Pancreas (tissue), 10 donors: Measurements from ENCODE around the gene RABEP1. TPM values are rescaled to one million over a fixed set of nuclear protein-coding genes. Genes with fewer than 3 reads are reported as not detected.

ENCODE experiments used
- ATAC-seq, 4 donors: fragments of 200-7000 bp; cut with Tn5 transposase; one replicate each; pipeline versions ENCODE4 v1.8.0 to v1.9.1; 2020; ENCODE audit warnings: mild to moderate bottlenecking in 4 of 4, moderate library complexity in 4 of 4
- DNase-seq, 6 donors: peaks; one replicate each; pipeline ENCODE4 v3.0.0-alpha.2; 2020
- FAIRE-seq: peaks from 2 replicates; lab custom pipeline; 2012; peaks lifted over from hg19 to GRCh38; lab: Jason Lieb, UNC
- H3K27ac ChIP-seq, 4 donors: fragments of 200-600 bp; sonication (generic); 1 replicate in 3 of 4; 2 replicates in 1 of 4; pipeline versions ENCODE4 v1.5.0 to v1.8.0; 2020
- H3K27me3 ChIP-seq, 4 donors: fragments of 200-600 bp; one replicate each; pipeline ENCODE4 v1.8.0; 2021
- H3K36me3 ChIP-seq, 3 donors: fragments of 200-600 bp; sonication (generic) in 1 of 3; one replicate each; pipeline versions ENCODE4 v1.5.0 to v1.8.0; 2020 to 2021
- H3K4me1 ChIP-seq, 3 donors: fragments of 200-600 bp; one replicate each; pipeline ENCODE4 v1.8.0; 2021
- H3K4me3 ChIP-seq, 4 donors: fragments of 200-600 bp; sonication (generic) in 2 of 4; one replicate each; pipeline versions ENCODE4 v1.5.0 to v1.8.0; 2020 to 2021
- H3K9me3 ChIP-seq, 4 donors: fragments of 200-600 bp; one replicate each; pipeline ENCODE4 v1.8.0; 2021
- CTCF ChIP-seq, 4 donors: fragments of 200-600 bp; sonication (generic) in 3 of 4; IDR thresholded peaks; one replicate each; pipeline versions ENCODE4 v1.5.0 to v1.8.0; 2021; ENCODE audit warnings: antibody characterized with exemption in 4 of 4
- WGBS, 2 donors: extraction: QIAGEN DNeasy Blood & Tissue Kit; methylation state at CpG; one replicate each; pipeline ENCODE4 v1.1.7; 2013; 5-methylcytosine and 5-hydroxymethylcytosine counted together
- intact Hi-C, 3 donors: fragments of 100-400 bp; cut with DNase I; formaldehyde crosslinking; loops; one replicate each; pipeline versions ENCODE4 v1.11.1 to v1.14.2; 2022
- polyA plus RNA-seq, 2 donors: library from polyadenylated mRNA; stranded (reverse); fragments of 200-250 nt; gene quantifications; one replicate each; pipeline ENCODE4 v1.2.3, GENCODE V29; 2013
- total RNA-seq, 6 donors: library from RNA; stranded (reverse); fragmentation: NEBNext Ultra II Directional in 4 of 6; extraction: Animal tissue kit (Norgen Biotek cat#: 25700) in 4 of 6; gene quantifications; one replicate each; pipeline versions ENCODE4 v1.2.1 to v1.2.4, GENCODE V29; 2021 to 2023
- donor health status: healthy with polysubstance abuse.
- donor health status: DM: no; HTN: no; CAD: no; lungs with moderate emphysema.
- donor health status: DM: no; HTN: no; CAD: no.
- donor health status: control.
- donor health status: control.
- donor health status: Bipolar disorder and iron deficiency.
- donor health status: DM: yes; HTN: yes; CAD: no.
- donor health status: DM: no; HTN: no; CAD: no.
- donor health status: DM: no; HTN: no; CAD: no.
- donor health status: DM: yes; HTN: yes; CAD: no.

Gene RABEP1
- total and polyA plus RNA-seq, 8 donors = 10.4 to 22.6 (median 14.9) TPM

GRCh38 chr17:5405400-5405799 lies 123.3 kb downstream of the RABEP1 start:
- DNase-seq (no peak), ATAC-seq (peak in 1 of 4 donors; percentile 15), FAIRE-seq (no peak)
- Histone ChIP-seq H3K36me3 (peaks cover 0 to 82% (median 47%) of the 10 kb centered on the region in 3 donors), H3K27ac (no peak overlapping the region), H3K27me3 (no peaks in the 10 kb centered on the region), H3K4me3 (no peak overlapping the region), H3K9me3 (no peaks in the 10 kb centered on the region), H3K4me1 (no peaks in the 10 kb centered on the region)
- WGBS, 2 donors = 48% methylated on average over 4 of the region's 4 CpGs
- intact Hi-C loops = no loop called here
- TF ChIP-seq CTCF (IDR thresholded peaks at IDR 0.05) = no peak

GRCh38 chr17:5408186-5408585 lies 126.1 kb downstream of the RABEP1 start:
- Histone ChIP-seq H3K4me3 (no peak overlapping the region), H3K9me3 (no peaks in the 10 kb centered on the region), H3K27me3 (no peaks in the 10 kb centered on the region), H3K4me1 (no peaks in the 10 kb centered on the region), H3K27ac (no peak overlapping the region), H3K36me3 (peaks cover 0 to 79% (median 45%) of the 10 kb centered on the region in 3 donors)
- FAIRE-seq = no peak
- 81 to 82% methylated on average over 5 of the region's 5 CpGs for WGBS, 2 donors
- TF ChIP-seq CTCF (IDR thresholded peaks at IDR 0.05) = no peak
- DNase-seq = no peak
- intact Hi-C loops = no loop called here
- ATAC-seq = no peak

- H3K4me3 ChIP-seq = no peak overlapping the region
- H3K27me3 ChIP-seq = no peaks in the 10 kb centered on the region
- H3K36me3 ChIP-seq = peaks cover 0 to 72% (median 32%) of the 10 kb centered on the region in 3 donors
- H3K27ac ChIP-seq = no peak overlapping the region
- FAIRE-seq = no peak
- ATAC-seq = no peak
- H3K9me3 ChIP-seq = no peaks in the 10 kb centered on the region
- no peaks in the 10 kb centered on the region for H3K4me1 ChIP-seq
- WGBS, 2 donors = 96 to 97% methylated on average over 7 of the region's 7 CpGs
- no peak for TF ChIP-seq CTCF (IDR thresholded peaks at IDR 0.05)
- intact Hi-C loops = no loop called here
- no peak for DNase-seq
Measured at GRCh38 chr17:5410594-5411272, 128.6 kb downstream of the RABEP1 start.

GRCh38 chr17:5413682-5414081 lies 131.6 kb downstream of the RABEP1 start:
- no peak for TF ChIP-seq CTCF (IDR thresholded peaks at IDR 0.05)
- Histone ChIP-seq H3K27ac (no peak overlapping the region), H3K4me3 (no peak overlapping the region), H3K9me3 (no peaks in the 10 kb centered on the region), H3K4me1 (peaks cover 0 to 18% (median 11%) of the 10 kb centered on the region in 3 donors), H3K36me3 (peaks cover 0 to 51% (median 13%) of the 10 kb centered on the region in 3 donors), H3K27me3 (no peaks in the 10 kb centered on the region)
- 81 to 88% methylated on average over 4 of the region's 4 CpGs for WGBS, 2 donors
- DNase-seq (no peak), ATAC-seq (peak in 2 of 4 donors; percentile 26 to 59), FAIRE-seq (no peak)
- intact Hi-C loops = no loop called here

- FAIRE-seq (no peak), DNase-seq (no peak), ATAC-seq (no peak)
- H3K4me1 ChIP-seq = peaks cover 0 to 26% (median 11%) of the 10 kb centered on the region in 3 donors
- H3K27me3 ChIP-seq = no peaks in the 10 kb centered on the region
- WGBS, 2 donors = 61 to 74% methylated on average over 2 of the region's 2 CpGs
- H3K4me3 ChIP-seq = no peak overlapping the region
- no peak for TF ChIP-seq CTCF (IDR thresholded peaks at IDR 0.05)
- no peaks in the 10 kb centered on the region for H3K9me3 ChIP-seq
- H3K27ac ChIP-seq = no peak overlapping the region
- intact Hi-C loops = no loop called here
- H3K36me3 ChIP-seq = peaks cover 0 to 32% (median 12%) of the 10 kb centered on the region in 3 donors
Measured at GRCh38 chr17:5416901-5417300, 134.8 kb downstream of the RABEP1 start.
